Stomach (tissue), 4 donors: Measurements from ENCODE around the gene RPL28.
"Not testable (repeated sequence)": the region's sequence is repeated elsewhere in the genome, so short reads cannot be mapped to it uniquely, and the experiment has no call there.

Source experiments
- CTCF ChIP-seq, 7 experiments: fragments of 450-650 bp in 4 of 7; fragments of 200-600 bp in 3 of 7; sonication (generic) in 3 of 7; IDR thresholded peaks; one replicate each; pipeline ENCODE4 v1.5.1; 2016 to 2019; ENCODE audit warnings: antibody characterized with exemption in 7 of 7, control low read depth in 2 of 7, mild to moderate bottlenecking in 1 of 7
- EP300 ChIP-seq: sonication (generic); formaldehyde crosslinking; IDR thresholded peaks from one replicate; pipeline ENCODE4 v1.6.1; 2017; ENCODE audit warnings: antibody characterized with exemption
- POLR2A ChIP-seq, 4 donors: fragments of 450-650 bp; IDR thresholded peaks; one replicate each; pipeline ENCODE4 v1.6.1; 2016; ENCODE audit warnings: antibody characterized with exemption in 4 of 4, control low read depth in 2 of 4, mild to moderate bottlenecking in 1 of 4, moderate library complexity in 1 of 4
- POLR2AphosphoS5 ChIP-seq, 3 donors: sonication (generic); formaldehyde crosslinking; IDR thresholded peaks; one replicate each; pipeline ENCODE4 v1.6.1; 2016; ENCODE audit warnings: antibody characterized with exemption in 3 of 3

GRCh38 chr19:55409179-55409578 is 23.4 kb downstream of the RPL28 start:
- TF ChIP-seq CTCF (IDR thresholded peaks at IDR 0.05); POLR2A (IDR thresholded peaks at IDR 0.05); POLR2AphosphoS5 (IDR thresholded peaks at IDR 0.05); EP300: not testable (repeated sequence)
